Choroid plexus epithelial cell (primary cell): ENCODE results near the gene PELI2.

Experiments
- DNase-seq: peaks from one replicate; pipeline ENCODE4 v3.0.0-alpha.2; 2010; ENCODE audit warnings: low read depth
- H3K4me3 ChIP-seq: 2 replicates; pipeline ENCODE4 v1.5.1; 2011; ENCODE audit warnings: low read depth, mild to moderate bottlenecking, control low read depth, low read length, moderate library complexity
- CTCF ChIP-seq: conservative IDR thresholded peaks from 2 replicates; pipeline ENCODE4 v1.5.1; 2011; ENCODE audit warnings: low read depth, mild to moderate bottlenecking, control low read depth, inconsistent platforms, low read length, moderate library complexity

The PELI2 gene

GRCh38 chr14:56324856-56325699 lies 206.9 kb downstream of the PELI2 start:
- no peak for DNase-seq
- no peak overlapping the region for H3K4me3 ChIP-seq
- no peak for TF ChIP-seq CTCF

- no peak for TF ChIP-seq CTCF
- H3K4me3 ChIP-seq: no peak overlapping the region
- DNase-seq: no peak
Observed at GRCh38 chr14:56328021-56328420, 209.8 kb downstream of the PELI2 start.

- H3K4me3 ChIP-seq: no peak overlapping the region
- TF ChIP-seq CTCF: no peak
- DNase-seq: peak; percentile 58
Observed at GRCh38 chr14:56331592-56332216, 213.5 kb downstream of the PELI2 start.

GRCh38 chr14:56333359-56334292 lies 215.4 kb downstream of the PELI2 start:
- no peak for TF ChIP-seq CTCF
- peak; percentile 86 for DNase-seq
- H3K4me3 ChIP-seq: no peak overlapping the region

GRCh38 chr14:56334458-56334857 lies 216.2 kb downstream of the PELI2 start:
- no peak for TF ChIP-seq CTCF
- no peak overlapping the region for H3K4me3 ChIP-seq
- peak; percentile 44 for DNase-seq

GRCh38 chr14:56338674-56339073 lies 220.5 kb downstream of the PELI2 start:
- no peak overlapping the region for H3K4me3 ChIP-seq
- no peak for TF ChIP-seq CTCF
- DNase-seq: no peak
